HepG2 (cell line): ENCODE measurements around the gene MIF4GD. TPM values are rescaled to one million over a fixed set of nuclear protein-coding genes. Genes with fewer than 3 reads are reported as not detected.

Experiments
- CHCHD3 ChIP-seq: sonication (generic); formaldehyde crosslinking; IDR thresholded peaks from 2 replicates; pipeline ENCODE4 v1.8.0; 2022; ENCODE audit warnings: mild to moderate bottlenecking, missing genetic modification reagents, moderate library complexity
- FOXJ3 ChIP-seq: sonication (generic); formaldehyde crosslinking; IDR thresholded peaks from 2 replicates; pipeline ENCODE4 v1.4.0; 2020; ENCODE audit warnings: missing genetic modification reagents, mild to moderate bottlenecking, borderline replicate concordance
- SIN3A ChIP-seq: IDR thresholded peaks from 2 replicates; pipeline ENCODE4 v1.6.1; 2011; ENCODE audit warnings: low read depth, mild to moderate bottlenecking, control low read depth, low read length, borderline replicate concordance
- THAP8 ChIP-seq: sonication (generic); formaldehyde crosslinking; IDR thresholded peaks from 2 replicates; pipeline ENCODE4 v1.5.1; 2020; ENCODE audit warnings: missing genetic modification reagents, mild to moderate bottlenecking, borderline replicate concordance
- ZFP41 ChIP-seq: sonication (generic); formaldehyde crosslinking; IDR thresholded peaks from 2 replicates; pipeline ENCODE4 v1.4.0; 2020; ENCODE audit warnings: mild to moderate bottlenecking, missing genetic modification reagents, borderline replicate concordance
- ZNF12 ChIP-seq: sonication (generic); formaldehyde crosslinking; IDR thresholded peaks from 2 replicates; pipeline ENCODE4 v1.5.0; 2020; ENCODE audit warnings: missing genetic modification reagents
- ZNF232 ChIP-seq: sonication (generic); formaldehyde crosslinking; IDR thresholded peaks from 2 replicates; pipeline ENCODE4 v1.4.0; 2020; ENCODE audit warnings: missing genetic modification reagents, borderline replicate concordance
- ZNF264 ChIP-seq: sonication (generic); formaldehyde crosslinking; IDR thresholded peaks from 2 replicates; pipeline ENCODE4 v1.4.0; 2020; ENCODE audit warnings: missing genetic modification reagents
- ZNF549 ChIP-seq: sonication (generic); formaldehyde crosslinking; IDR thresholded peaks from 2 replicates; pipeline ENCODE4 v1.5.0; 2020; ENCODE audit warnings: missing genetic modification reagents
- ZNF552 ChIP-seq: sonication (generic); formaldehyde crosslinking; IDR thresholded peaks from 2 replicates; pipeline ENCODE4 v1.9.0; 2022; ENCODE audit warnings: missing genetic modification reagents, mild to moderate bottlenecking, borderline replicate concordance
- ZNF619 ChIP-seq: sonication (generic); formaldehyde crosslinking; IDR thresholded peaks from 2 replicates; pipeline ENCODE4 v1.4.0; 2020; ENCODE audit warnings: mild to moderate bottlenecking, missing genetic modification reagents
- polyA plus RNA-seq, 8 experiments: library from polyadenylated mRNA; depleted of rRNA in 3 of 8; stranded (reverse) in 7 of 8; unstranded in 1 of 8; fragments of >200 nt; fragmentation: Illumina TruSeq in 4 of 8; extraction: Trizol in 4 of 8; gene quantifications; 2 replicates each; pipeline versions ENCODE4 v1.2.1 to v1.2.3, GENCODE V29; 2011 to 2016; ENCODE audit warnings: low read depth in 4 of 8, missing spikeins in 1 of 8, mixed read lengths in 1 of 8; ENCODE audit not compliant: insufficient read depth in 1 of 8
- total RNA-seq, 5 experiments: library from RNA; depleted of rRNA; stranded (reverse); fragments of >200 nt; fragmentation: Illumina TruSeq; extraction: Trizol; gene quantifications; 2 replicates each; pipeline ENCODE4 v1.2.3, GENCODE V29; 2016; ENCODE audit warnings: low read depth in 1 of 5
- TF ChIP-seq, protein P1 (sequence below): sonication (generic); formaldehyde crosslinking; IDR thresholded peaks from 2 replicates; pipeline ENCODE4 v1.4.0; 2020; ENCODE audit warnings: mild to moderate bottlenecking, missing genetic modification reagents
- TF ChIP-seq, protein P2 (sequence below): IDR thresholded peaks from 2 replicates; pipeline ENCODE4 v1.6.1; 2016; ENCODE audit warnings: control low read depth
- TF ChIP-seq, protein P3 (sequence below): sonication (generic); formaldehyde crosslinking; IDR thresholded peaks from 2 replicates; pipeline ENCODE4 v1.4.0; 2020; ENCODE audit warnings: missing genetic modification reagents, mild to moderate bottlenecking, borderline replicate concordance

Gene MIF4GD
- total and polyA plus RNA-seq, 2 of the 13 experiments (the other 11 are each of a cell fraction or from before 2014, with no cell fraction given): 14.0 to 28.0 TPM

DNA sequence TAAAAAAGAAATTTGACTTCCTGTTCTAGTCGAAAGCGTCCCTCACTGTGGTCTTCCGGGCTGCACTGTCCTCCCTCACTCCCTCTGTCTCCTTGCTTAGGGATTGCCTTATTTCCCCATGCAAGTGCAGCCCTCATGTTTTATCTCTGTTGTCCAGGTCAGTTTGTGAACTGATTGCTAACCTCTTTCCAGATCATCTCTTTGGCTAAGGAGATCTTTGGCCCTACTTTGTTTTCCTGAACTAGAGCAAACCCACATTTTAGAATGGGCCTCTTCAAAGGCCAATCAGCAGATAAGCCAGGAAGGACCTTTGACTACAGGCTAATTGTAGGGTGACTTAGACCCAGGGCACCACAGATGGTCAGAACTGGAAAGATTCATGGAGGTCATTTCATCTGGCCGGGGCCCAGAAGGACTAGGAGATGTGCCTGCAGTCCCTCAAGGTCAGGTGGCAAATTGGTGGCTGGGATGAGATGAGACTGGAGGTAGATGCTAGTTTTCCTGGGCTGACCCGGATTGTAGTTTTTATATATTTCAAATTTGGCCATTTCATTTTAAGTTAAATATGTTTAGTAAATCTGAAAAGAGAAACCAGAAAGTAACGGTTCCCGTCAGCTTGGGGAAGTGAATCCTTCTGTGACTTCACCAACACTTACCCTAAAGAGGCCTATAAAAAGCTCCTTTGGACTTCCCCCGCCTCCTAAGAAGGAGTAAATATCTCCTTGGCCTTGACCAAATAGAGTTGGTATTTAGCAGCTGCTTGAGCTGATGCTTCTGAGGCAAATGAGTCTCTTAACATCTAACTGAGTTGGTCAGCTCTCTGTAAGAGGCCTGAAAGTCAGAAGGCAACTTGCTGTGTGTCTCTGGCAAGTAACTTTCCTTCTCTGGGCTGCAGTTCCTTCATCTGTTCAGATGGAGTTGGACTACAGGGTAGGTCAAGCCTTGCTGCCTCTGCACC, 24.4 kb upstream of the MIF4GD start (continued):
- TF ChIP-seq, protein P1, sequence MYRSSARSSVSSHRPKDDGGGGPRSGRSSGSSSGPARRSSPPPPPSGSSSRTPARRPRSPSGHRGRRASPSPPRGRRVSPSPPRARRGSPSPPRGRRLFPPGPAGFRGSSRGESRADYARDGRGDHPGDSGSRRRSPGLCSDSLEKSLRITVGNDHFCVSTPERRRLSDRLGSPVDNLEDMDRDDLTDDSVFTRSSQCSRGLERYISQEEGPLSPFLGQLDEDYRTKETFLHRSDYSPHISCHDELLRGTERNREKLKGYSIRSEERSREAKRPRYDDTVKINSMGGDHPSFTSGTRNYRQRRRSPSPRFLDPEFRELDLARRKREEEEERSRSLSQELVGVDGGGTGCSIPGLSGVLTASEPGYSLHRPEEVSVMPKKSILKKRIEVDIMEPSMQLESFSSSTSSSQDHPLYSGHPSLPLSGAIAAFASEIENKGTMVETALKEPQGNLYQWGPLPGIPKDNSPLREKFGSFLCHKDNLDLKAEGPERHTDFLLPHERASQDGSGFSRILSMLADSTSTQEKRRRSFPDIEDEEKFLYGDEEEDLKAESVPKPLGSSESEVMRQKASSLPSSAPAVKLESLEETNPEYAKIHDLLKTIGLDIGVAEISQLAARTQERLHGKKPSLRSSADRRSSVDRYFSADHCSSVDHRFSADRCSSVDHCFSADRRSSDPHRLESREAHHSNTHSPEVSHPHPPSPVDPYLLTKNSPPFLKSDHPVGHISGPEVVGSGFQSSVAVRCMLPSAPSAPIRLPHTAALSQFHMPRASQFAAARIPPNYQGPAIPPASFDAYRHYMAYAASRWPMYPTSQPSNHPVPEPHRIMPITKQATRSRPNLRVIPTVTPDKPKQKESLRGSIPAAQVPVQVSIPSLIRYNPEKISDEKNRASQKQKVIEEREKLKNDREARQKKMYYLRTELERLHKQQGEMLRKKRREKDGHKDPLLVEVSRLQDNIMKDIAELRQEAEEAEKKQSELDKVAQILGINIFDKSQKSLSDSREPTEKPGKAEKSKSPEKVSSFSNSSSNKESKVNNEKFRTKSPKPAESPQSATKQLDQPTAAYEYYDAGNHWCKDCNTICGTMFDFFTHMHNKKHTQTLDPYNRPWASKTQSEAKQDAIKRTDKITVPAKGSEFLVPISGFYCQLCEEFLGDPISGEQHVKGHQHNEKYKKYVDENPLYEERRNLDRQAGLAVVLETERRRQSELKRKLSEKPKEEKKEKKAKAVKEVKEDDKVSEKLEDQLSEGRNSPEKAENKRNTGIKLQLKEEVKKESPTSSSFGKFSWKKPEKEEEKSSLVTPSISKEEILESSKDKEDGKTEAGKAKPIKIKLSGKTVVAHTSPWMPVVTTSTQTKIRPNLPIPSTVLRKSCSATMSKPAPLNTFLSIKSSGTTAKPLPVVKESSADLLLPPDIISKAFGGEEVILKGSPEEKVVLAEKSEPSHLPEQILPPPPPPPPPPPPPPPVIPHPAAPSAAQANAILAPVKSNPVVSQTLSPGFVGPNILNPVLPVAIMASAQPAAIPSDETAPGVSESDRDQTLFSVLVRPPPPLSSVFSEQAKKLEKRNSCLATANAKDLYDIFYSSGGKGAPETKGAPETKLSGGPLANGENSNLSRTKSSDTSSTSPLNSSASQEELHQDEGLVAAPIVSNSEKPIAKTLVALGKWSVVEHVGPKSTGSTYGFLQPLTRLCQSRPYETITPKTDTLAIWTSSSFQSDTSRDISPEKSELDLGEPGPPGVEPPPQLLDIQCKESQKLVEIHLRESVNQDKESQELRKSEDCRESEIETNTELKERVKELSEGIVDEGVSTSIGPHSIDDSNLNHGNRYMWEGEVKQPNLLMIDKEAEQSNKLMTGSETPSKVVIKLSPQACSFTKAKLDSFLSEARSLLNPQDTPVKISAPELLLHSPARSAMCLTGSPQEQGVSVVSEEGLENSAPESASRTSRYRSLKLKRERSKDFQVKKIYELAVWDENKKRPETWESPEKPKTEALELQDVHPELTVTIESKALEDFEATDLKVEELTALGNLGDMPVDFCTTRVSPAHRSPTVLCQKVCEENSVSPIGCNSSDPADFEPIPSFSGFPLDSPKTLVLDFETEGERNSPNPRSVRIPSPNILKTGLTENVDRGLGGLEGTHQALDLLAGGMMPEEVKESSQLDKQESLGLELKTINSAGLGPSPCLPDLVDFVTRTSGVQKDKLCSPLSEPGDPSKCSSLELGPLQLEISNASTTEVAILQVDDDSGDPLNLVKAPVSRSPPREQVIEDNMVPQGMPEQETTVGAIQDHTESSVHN (CRISPR knock-in tag): no peak
- TF ChIP-seq THAP8 (CRISPR knock-in tag) (no peak), ZNF619 (CRISPR knock-in tag) (0 out of 2 replicates have a peak, but pooled peaks have one; percentile 40), FOXJ3 (CRISPR knock-in tag) (peak; percentile 90; the same call in 1 of the 2 replicates), ZNF552 (CRISPR knock-in tag) (no peak), SIN3A (no peak), CHCHD3 (CRISPR knock-in tag) (no peak), ZNF264 (CRISPR knock-in tag) (peak; percentile 96), ZNF549 (CRISPR knock-in tag) (no peak), ZFP41 (no peak), ZNF12 (CRISPR knock-in tag) (0 out of 2 replicates have a peak, but pooled peaks have one; percentile 24), ZNF232 (CRISPR knock-in tag) (peak; percentile 75; the same call in 1 of the 2 replicates)
- TF ChIP-seq, protein P2, sequence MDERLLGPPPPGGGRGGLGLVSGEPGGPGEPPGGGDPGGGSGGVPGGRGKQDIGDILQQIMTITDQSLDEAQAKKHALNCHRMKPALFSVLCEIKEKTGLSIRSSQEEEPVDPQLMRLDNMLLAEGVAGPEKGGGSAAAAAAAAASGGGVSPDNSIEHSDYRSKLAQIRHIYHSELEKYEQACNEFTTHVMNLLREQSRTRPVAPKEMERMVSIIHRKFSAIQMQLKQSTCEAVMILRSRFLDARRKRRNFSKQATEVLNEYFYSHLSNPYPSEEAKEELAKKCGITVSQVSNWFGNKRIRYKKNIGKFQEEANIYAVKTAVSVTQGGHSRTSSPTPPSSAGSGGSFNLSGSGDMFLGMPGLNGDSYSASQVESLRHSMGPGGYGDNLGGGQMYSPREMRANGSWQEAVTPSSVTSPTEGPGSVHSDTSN: no peak
- TF ChIP-seq, protein P3, sequence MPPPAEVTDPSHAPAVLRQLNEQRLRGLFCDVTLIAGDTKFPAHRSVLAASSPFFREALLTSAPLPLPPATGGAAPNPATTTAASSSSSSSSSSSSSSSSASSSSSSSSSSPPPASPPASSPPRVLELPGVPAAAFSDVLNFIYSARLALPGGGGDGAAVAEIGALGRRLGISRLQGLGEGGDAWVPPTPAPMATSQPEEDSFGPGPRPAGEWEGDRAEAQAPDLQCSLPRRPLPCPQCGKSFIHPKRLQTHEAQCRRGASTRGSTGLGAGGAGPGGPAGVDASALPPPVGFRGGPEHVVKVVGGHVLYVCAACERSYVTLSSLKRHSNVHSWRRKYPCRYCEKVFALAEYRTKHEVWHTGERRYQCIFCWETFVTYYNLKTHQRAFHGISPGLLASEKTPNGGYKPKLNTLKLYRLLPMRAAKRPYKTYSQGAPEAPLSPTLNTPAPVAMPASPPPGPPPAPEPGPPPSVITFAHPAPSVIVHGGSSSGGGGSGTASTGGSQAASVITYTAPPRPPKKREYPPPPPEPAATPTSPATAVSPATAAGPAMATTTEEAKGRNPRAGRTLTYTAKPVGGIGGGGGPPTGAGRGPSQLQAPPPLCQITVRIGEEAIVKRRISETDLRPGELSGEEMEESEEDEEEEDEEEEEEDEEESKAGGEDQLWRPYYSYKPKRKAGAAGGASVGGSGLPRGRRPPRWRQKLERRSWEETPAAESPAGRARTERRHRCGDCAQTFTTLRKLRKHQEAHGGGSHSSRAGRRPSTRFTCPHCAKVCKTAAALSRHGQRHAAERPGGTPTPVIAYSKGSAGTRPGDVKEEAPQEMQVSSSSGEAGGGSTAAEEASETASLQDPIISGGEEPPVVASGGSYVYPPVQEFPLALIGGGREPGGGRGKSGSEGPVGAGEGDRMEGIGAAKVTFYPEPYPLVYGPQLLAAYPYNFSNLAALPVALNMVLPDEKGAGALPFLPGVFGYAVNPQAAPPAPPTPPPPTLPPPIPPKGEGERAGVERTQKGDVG (CRISPR knock-in tag): peak; percentile 18; the same call in 1 of the 2 replicates
